Putamen (tissue), 1 donor: ENCODE results near the gene ZNF646.

Source experiments
- DNase-seq: peaks from one replicate; pipeline ENCODE4 v3.0.0-alpha.2; 2016; ENCODE audit warnings: low spot score

Gene ZNF646

DNA sequence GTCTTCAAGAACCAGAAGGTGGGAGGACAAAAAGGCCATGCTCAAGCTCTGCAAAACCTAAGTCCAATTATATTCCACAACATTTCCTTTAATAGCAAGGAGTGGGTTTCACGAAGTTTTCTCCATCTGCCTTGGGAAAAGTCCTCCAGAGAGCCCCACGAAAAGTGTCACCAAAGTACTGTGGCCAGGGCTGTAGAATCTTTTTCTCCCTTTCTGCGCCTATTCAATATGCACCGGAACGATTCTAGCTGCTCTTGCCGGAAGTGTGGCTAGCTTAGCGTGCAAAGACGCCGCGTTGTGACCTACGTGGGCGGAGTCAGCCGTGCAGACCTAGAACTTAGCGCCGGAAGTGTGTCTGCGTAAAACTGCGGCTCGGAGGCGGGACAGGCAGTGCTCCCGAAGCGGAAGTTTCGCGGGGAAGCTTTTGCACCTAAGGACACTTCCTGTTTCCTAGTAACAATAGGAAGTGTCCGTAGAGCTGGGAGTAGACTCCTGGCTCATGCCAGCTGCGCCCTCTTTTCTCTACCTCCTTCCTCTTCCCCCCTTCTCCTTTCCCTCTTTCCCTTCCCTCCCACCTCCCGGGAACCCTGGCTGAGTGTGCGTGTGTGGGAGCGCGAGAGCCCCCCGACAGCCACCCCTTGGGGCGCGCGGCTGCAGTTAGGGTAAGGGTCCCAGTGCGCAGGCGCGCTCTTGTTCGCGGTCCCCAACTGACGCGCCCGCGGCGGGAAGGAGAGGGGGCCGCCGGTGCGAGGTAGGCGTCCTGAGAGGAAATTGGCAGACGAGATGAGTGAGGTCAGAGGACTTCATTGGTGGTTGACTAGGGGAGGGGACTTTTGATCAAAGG is at the start of gene ZNF646, which contains the start of gene ZNF668:
TSS of gene ZNF646 (plus strand) at position 453 of the 844 bp plus-strand sequence. CDS start 1,903 bp downstream, outside the sequence.
TSS of gene ZNF668 (minus strand) at position 271 of the 844 bp plus-strand sequence. CDS start 9,781 bp downstream, outside the sequence.
- peak; percentile 100 for DNase-seq

- DNase-seq = no peak
Measured at GRCh38 chr16:31025339-31025738, 48.9 kb upstream of the ZNF646 start.

GRCh38 chr16:31029272-31029671 is 45.0 kb upstream of the ZNF646 start:
- no peak for DNase-seq

- no peak for DNase-seq
Measured at GRCh38 chr16:31031276-31031675, 42.9 kb upstream of the ZNF646 start.

- peak; percentile 99 for DNase-seq
Measured at GRCh38 chr16:31032736-31033708, 41.2 kb upstream of the ZNF646 start, which contains the start of gene STX4. STX4 (plus strand) TSS chr16:31033558; CDS start chr16:31033806, 248 bp downstream.

DNA sequence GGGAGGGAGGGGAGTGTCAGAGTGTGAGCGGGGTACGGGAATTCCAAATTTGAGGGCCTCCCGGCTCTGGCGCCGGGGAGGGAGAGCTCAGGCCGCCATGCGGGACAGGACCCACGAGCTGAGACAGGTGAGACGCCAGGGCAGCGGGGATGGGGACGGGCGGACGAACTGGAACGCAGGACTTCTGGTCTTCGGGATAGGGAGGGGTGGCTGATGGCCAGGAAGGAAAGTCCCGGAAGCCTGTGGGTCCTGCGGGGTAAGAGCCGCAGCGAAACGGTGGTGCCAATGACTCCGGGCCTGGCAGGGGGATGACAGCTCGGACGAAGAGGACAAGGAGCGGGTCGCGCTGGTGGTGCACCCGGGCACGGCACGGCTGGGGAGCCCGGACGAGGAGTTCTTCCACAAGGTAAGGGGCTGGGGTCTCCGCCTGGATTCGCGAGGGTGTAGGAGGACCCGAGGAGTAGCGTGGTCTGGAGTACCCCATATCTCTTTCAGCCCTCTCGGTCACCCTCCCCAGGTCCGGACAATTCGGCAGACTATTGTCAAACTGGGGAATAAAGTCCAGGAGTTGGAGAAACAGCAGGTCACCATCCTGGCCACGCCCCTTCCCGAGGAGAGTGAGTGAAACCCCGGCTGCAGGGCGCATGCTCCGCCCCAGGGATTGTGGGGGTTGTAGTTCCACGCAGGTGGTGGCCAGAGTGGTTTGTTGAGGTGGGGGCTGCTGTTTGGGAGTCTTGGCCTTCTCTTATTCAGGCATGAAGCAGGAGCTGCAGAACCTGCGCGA is 40.3 kb upstream of the ZNF646 start:
- DNase-seq = peak; percentile 90

DNA sequence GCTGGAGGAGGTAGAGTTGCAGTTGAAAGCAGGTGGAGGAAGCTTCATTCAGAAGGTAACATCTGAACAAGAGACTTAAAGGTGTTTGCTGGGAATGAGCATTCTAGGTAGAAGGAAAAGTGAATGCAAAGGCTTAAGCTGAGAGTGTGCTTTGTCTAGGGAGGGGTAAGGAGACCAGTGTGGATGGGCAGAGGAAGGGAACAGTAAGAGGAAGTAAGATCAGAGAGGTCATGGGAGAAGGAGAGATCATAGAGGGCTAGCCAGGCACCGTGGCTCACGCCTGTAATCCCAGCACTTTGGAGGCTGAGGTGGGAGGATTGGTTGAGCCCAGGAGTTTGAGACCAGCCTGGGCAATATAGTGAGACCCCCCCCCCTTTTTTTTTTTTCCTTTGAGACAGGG is 37.5 kb upstream of the ZNF646 start:
- DNase-seq = no peak

- no peak for DNase-seq
Measured at GRCh38 chr16:31038993-31039392, 35.2 kb upstream of the ZNF646 start.

DNA sequence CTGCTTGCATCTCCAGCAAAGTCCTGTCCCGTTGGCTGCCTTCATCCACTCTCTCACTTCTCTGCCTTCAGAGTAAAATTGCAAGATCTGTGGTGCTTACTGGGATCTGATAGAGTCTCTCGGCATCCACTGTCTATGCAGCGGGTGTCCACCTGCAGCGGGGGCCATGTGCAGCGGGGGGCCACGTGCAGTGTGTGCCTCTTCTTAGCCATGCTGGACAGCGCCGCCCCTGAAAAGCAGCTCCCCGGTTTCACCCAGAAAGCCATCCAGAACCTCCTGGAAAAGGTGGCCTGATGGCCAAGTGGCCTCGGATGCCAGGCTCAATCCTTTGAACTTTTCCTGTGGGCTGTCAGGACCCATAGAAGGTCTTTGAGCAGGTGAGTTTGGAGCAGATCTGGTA is 31.4 kb upstream of the ZNF646 start:
- DNase-seq = no peak

DNA sequence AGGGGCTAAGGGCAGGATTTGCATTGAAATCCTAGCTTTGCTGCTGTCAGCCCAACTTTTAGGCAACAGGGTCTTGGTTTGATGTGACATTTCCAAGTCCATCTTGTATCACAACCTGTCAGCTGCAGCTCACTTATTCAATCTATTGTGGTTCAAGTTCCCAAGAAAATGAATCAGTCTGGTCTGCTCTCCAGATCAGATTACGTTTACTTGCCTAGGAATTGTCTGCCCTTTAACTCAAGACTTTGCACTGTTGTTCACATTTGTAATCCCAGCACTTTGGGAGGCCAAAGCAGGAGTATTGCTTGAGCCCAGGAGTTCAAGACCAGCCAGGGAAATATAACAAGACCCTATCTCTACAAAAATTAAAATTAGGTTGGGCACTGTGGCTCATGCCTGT is 30.9 kb upstream of the ZNF646 start:
- DNase-seq = no peak

DNA sequence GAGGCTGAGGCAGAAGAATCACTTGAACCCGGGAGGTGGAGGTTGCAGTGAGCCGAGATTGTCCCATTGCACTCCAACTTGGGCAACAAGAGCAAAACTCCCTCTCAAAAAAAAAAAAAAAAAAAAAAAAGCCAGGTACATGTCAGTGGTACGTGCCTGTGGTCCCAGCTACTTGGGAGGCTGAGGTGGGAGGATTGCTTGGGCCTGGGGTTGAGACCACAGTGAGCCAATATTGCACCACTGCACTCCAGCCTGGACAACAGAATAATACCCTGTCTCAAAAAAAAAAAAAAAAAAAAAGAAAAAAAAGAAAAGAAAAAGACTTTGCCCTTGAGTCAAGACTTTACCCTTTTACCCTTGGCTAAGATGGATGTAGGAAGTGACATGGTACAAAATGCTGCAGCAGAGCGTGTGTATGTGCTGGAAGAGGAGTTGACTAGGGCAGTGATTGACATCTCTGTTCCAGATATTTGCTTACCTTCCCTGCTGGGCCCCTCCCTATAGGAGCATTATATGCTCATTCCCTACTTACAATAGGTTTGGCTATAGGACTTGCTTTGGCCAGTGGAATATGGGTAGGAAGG is 30.2 kb upstream of the ZNF646 start:
- DNase-seq = no peak

GRCh38 chr16:31050280-31051030 is 23.8 kb upstream of the ZNF646 start:
- no peak for DNase-seq

DNA sequence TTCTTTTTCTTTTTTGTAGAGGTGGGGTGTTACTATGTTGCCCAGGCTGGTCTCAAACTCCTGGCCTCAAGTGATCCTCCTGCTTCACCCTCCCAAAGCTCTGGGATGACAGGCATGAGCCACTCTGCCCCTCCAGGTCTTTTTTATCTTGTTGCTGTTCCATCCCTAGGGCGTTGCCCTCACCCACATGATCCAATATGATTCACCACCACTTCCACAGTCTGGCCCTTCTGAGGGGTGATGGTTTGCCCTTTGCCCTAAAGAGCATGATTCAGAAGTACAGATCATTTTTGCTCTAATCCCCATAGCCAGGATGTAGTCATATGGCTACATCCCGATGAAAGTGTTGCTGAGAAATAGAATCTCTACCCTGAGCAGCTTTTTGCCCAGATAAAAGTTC is 22.1 kb upstream of the ZNF646 start:
- no peak for DNase-seq

DNA sequence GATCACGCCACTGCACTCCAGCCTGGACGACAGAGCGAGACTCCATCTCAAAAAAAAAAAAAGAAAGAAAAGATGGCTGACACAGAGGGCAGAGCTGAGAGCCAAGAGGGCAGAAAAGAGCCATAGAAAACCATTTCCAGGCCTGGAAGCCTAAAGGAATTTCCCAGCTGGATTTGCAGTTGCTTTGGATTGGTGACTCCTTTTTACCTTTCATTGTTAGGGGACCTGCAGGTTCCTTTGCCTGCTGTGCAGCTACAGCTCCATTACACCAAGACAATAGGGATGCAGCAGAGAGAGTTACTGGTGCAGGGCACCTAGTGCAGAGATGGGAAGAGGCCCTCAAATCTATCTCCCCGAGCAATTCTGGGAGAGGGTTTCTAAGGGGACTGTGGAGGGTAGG is 18.6 kb upstream of the ZNF646 start:
- DNase-seq = no peak

- no peak for DNase-seq
Measured at GRCh38 chr16:31061126-31061812, 13.0 kb upstream of the ZNF646 start.

DNA sequence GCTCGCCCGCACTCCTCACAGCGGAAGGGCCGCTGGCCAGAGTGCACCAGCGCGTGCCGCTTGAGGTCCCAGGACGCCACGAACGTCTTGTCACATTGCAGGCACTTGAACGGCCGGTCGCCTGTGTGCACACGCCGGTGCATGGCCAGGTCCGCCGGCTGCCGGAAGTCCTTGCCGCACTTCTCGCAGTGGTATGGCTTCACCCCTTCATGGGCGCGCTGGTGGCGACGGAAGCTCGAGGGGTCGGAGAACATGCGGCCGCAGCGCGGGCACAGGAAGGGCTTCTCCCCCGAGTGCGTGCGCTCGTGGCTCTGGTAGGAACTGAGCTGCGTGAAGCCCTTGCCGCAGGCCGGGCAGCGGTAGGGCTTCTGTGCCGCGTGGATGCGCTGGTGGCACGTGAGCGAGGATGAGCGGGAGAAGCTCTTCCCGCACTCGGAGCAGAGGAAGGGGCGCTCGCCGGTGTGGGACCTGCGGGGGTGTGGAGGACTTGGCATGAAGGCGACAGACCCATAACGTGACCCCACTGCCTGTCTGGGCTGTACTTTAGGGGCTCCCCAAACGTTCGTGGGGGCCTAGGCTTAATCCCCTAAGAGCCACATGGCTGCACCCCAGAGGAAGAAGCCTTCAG is 12.3 kb upstream of the ZNF646 start:
- DNase-seq = no peak

DNA sequence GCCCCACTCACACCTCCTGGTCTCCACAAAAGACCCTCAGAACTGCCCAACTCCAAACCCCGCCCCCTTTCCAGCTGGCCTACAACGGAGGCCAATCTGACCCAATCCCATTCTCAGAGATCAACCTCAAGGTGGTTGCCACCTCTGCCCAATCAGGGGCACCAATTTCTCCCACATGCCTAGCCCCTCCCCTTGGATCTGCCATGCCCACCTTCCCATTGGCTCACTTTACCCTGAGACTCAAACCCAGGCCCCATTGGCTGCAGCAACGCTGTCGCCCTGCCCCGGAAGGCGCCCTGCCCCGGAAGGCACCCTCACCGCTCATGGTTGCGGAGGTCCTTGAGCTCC is 10.8 kb upstream of the ZNF646 start:
- no peak for DNase-seq

DNA sequence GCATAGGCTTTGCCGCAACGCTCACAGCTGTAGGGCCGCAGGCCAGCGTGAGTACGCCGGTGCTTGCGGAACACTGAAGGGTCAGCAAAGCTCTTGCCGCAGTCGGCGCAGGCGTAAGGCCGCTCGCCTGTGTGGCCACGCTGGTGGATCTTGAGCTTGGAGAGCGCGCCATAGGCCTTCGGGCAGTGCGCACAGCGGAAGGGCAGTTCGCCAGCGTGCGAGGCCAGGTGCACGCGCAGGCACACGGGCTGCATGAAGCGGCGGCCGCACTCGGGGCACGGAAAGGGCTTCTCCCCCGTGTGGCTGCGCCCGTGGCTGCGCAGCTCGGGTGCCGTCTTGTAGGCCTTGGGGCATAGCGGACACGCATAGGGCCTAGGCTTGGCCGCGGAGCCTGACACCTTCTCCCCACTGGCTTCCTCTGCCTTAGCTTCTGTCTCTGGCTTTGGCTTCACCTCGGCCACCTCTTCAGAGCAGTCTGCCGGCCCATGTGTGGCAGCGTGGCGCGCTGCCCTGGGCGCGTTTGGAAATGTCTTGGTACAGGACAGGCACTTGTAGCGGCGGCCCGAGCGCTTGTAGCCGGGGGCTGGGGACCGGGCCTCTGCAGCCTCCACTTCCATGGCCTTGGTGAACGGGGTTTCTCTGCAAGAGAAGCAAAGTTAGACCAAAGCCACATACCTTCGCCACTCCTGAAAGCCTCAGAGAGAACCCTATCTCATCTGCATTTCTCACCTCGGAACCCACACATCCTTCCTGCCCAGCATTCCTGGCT is 10.2 kb upstream of the ZNF646 start:
- DNase-seq = no peak
